ES-I3 (cell line): ENCODE data around the gene COLQ.
A peak's percentile ranks its signal among the peaks of the same experiment; 100 is the strongest.

Source experiments
- H3K36me3 ChIP-seq: 2 replicates; pipeline ENCODE4 v1.6.1; 2013; ENCODE audit warnings: mild to moderate bottlenecking, low read length, control low read depth, moderate library complexity; ENCODE audit not compliant: insufficient read depth
- H3K4me1 ChIP-seq: 2 replicates; pipeline ENCODE4 v1.6.1; 2013; ENCODE audit warnings: mild to moderate bottlenecking, control low read depth, low read length; ENCODE audit not compliant: insufficient read depth
- H3K9ac ChIP-seq: 2 replicates; pipeline ENCODE4 v1.6.1; 2013; ENCODE audit warnings: low read depth, mild to moderate bottlenecking, low read length, moderate library complexity
- H3K9me3 ChIP-seq: 2 replicates; pipeline ENCODE4 v1.6.1; 2013; ENCODE audit warnings: mild to moderate bottlenecking, low read length, moderate library complexity; ENCODE audit not compliant: control insufficient read depth, insufficient read depth

The COLQ gene

DNA sequence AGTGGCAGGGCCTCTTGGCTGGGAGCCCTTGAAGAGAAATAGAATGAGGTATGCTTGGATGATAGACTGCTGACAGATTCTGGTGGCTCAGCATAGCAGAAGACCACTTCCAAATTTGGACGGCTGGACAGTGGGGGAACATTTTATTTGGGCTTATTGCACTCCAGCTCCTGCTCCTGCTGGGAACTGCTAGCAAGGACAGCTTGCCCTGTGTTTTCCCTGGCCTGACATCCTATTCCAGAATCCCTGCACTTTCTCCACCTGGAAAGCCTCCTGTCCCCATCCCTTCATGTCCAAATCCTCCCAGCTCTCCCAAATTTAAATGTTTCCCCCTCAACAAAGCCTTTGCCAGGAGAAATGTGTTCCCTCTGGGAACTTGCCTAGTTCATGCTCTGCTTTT lies 9.8 kb upstream of the COLQ start:
- H3K9ac ChIP-seq, result no peak overlapping the region
- no peaks in the 10 kb centered on the region for H3K9me3 ChIP-seq
- H3K36me3 ChIP-seq, result no peaks in the 10 kb centered on the region
- H3K4me1 ChIP-seq, result peaks cover 3% of the 10 kb centered on the region; the same call in 1 of the 2 replicates

- Histone ChIP-seq H3K36me3 (no peaks in the 10 kb centered on the region), H3K4me1 (peaks cover 3% of the 10 kb centered on the region; the same call in 1 of the 2 replicates), H3K9me3 (no peaks in the 10 kb centered on the region), H3K9ac (no peak overlapping the region)
Measured at GRCh38 chr3:15528854-15529537, 7.5 kb upstream of the COLQ start.

DNA sequence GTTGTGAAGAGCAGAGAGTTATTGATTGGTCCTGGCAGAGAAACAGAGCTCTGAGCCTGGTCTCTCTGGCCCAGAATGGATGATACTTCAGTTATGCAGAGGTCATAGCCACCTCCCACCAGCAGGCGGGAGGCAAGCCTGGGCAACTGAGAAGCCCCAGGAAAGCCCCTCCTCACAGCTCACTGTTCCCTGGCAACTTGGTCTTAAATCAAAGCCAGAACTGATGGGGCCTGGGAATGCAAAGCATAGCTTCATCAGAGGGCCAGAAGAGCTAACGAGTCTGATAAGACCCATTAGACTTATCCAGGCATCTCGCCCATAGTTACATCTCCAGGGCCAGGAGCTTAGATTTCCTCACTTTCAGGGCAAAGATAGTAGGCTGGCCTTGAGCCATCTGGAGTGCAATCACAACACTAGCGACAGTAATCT lies 5.5 kb upstream of the COLQ start:
- Histone ChIP-seq H3K36me3 (no peaks in the 10 kb centered on the region), H3K4me1 (peaks cover 5% of the 10 kb centered on the region; the same call in 1 of the 2 replicates), H3K9me3 (no peaks in the 10 kb centered on the region), H3K9ac (no peak overlapping the region)

- Histone ChIP-seq H3K4me1 (peaks cover 17% of the 10 kb centered on the region; the same call in 1 of the 2 replicates), H3K9me3 (no peaks in the 10 kb centered on the region), H3K9ac (no peak overlapping the region), H3K36me3 (no peaks in the 10 kb centered on the region)
Measured at GRCh38 chr3:15525790-15526189, 4.3 kb upstream of the COLQ start.

- no peak overlapping the region for H3K9ac ChIP-seq
- H3K4me1 ChIP-seq, result peaks cover 17% of the 10 kb centered on the region; the same call in 1 of the 2 replicates
- no peaks in the 10 kb centered on the region for H3K9me3 ChIP-seq
- no peaks in the 10 kb centered on the region for H3K36me3 ChIP-seq
Measured at GRCh38 chr3:15523660-15524417, 2.3 kb upstream of the COLQ start.

- Histone ChIP-seq H3K4me1 (peaks cover 13% of the 10 kb centered on the region; the same call in 1 of the 2 replicates), H3K36me3 (no peaks in the 10 kb centered on the region), H3K9ac (no peak overlapping the region), H3K9me3 (no peaks in the 10 kb centered on the region)
Measured at GRCh38 chr3:15522016-15522415, 510 bp upstream of the COLQ start.

DNA sequence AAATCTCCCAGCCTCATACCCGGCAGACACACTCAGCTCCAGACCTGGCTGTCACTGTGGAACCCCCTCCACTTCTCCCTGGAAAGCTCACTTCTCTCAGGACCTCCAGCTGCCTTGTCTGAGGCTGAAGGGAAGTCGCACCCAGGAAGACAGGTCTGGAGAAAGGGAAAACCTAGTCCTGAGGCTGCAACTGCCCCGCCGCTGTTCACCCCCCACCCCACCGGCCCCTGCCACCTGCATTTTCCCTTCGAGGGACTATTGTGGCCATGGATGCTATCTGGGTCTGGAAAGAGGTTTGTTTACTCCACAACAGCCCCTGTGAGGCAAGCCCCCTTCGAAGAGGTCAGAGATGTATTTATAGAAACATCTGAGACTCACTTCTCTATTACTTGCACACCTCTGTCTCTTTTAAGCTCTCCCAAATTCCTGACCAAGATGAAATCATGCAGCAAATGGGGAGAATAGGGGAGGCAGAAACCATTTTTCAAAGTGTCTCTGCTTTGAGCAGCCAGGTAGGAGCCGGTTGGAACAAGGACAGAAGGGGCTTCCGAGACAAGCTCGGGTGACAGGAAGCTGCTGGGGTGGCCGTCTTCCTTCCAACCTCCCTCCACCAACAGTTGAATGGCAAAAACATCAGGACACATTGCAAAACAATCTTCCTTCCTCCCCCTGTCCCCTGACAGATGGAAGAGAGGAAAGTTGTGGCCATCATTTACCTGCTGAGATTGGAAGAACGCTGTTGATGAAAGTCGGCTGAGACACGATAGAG lies 518 bp downstream of the COLQ start:
- no peaks in the 10 kb centered on the region for H3K36me3 ChIP-seq
- peaks cover 13% of the 10 kb centered on the region; the same call in 1 of the 2 replicates for H3K4me1 ChIP-seq
- H3K9ac ChIP-seq, result peak overlapping the region; percentile 16; the same call in 1 of the 2 replicates
- no peaks in the 10 kb centered on the region for H3K9me3 ChIP-seq

- no peaks in the 10 kb centered on the region for H3K9me3 ChIP-seq
- H3K36me3 ChIP-seq, result no peaks in the 10 kb centered on the region
- H3K4me1 ChIP-seq, result peaks cover 13% of the 10 kb centered on the region; the same call in 1 of the 2 replicates
- H3K9ac ChIP-seq, result no peak overlapping the region
Measured at GRCh38 chr3:15520185-15520584, 1.3 kb downstream of the COLQ start.

DNA sequence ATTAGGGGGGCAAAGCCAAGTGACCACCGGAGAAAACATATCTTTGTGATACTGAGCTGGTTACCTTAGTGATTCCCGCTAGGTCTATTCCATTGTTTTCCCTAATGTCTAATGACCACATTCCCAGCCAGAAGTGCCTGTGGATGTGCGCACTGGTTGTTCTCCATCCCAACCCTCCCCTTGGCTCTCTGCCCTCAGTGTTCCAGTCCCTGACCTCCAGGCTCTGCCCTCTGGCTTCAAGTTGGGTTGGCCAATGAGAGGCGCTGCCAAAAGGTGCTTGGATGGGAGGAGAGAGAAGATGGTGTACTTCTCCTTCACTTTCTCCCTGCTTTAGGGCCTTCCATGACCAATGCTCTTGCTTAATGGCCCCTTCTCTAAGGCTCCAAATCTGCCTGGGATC lies 2.4 kb downstream of the COLQ start:
- Histone ChIP-seq H3K9me3 (no peaks in the 10 kb centered on the region), H3K9ac (no peak overlapping the region), H3K36me3 (no peaks in the 10 kb centered on the region), H3K4me1 (peaks cover 13% of the 10 kb centered on the region; the same call in 1 of the 2 replicates)

- Histone ChIP-seq H3K9me3 (no peaks in the 10 kb centered on the region), H3K9ac (no peak overlapping the region), H3K4me1 (no peaks in the 10 kb centered on the region), H3K36me3 (no peaks in the 10 kb centered on the region)
Measured at GRCh38 chr3:15514663-15515340, 6.7 kb downstream of the COLQ start.

GRCh38 chr3:15513810-15514662 lies 7.5 kb downstream of the COLQ start:
- Histone ChIP-seq H3K9ac (no peak overlapping the region), H3K36me3 (no peaks in the 10 kb centered on the region), H3K9me3 (no peaks in the 10 kb centered on the region), H3K4me1 (no peaks in the 10 kb centered on the region)

DNA sequence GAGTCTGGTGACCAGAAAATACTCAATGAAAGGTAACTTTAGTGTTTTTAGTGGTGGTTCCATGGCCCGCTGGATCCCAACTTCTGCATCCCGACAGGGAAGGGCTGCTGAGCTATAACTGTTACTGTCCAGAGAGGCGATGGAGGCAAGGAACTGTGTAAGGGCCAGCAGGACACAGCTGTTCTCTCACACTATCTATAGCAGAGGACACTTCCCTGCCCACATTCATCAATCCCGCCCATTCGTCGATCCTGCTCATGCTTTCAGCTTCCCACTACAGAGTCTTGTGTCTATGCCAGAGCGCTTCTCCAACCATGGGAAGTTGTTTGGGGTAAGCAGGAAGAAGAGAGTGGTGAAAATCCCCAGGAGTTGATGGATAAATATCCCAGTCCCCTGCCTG lies 8.4 kb downstream of the COLQ start:
- H3K9me3 ChIP-seq, result no peaks in the 10 kb centered on the region
- no peak overlapping the region for H3K9ac ChIP-seq
- H3K36me3 ChIP-seq, result no peaks in the 10 kb centered on the region
- H3K4me1 ChIP-seq, result no peaks in the 10 kb centered on the region

GRCh38 chr3:15512166-15512565 lies 9.3 kb downstream of the COLQ start:
- no peaks in the 10 kb centered on the region for H3K4me1 ChIP-seq
- no peaks in the 10 kb centered on the region for H3K9me3 ChIP-seq
- H3K9ac ChIP-seq, result no peak overlapping the region
- no peaks in the 10 kb centered on the region for H3K36me3 ChIP-seq
